Osteocyte (in vitro differentiated cells): ENCODE data around the gene RP9. TPM values are rescaled to one million over a fixed set of nuclear protein-coding genes. Genes with fewer than 3 reads are reported as not detected.

Experiments used
- DNase-seq: peaks from one replicate; pipeline ENCODE4 v3.0.0; 2021; ENCODE audit warnings: mixed read lengths; ENCODE audit not compliant: unreplicated experiment; ENCODE audit errors: extremely low spot score
- H3K27ac Mint-ChIP-seq: one replicate; pipeline ENCODE4 v1.8.0; 2021; ENCODE audit warnings: mild to moderate bottlenecking, mixed read lengths; ENCODE audit not compliant: unreplicated experiment
- H3K27me3 Mint-ChIP-seq: one replicate; pipeline ENCODE4 v1.8.0; 2021; ENCODE audit warnings: mixed read lengths; ENCODE audit not compliant: unreplicated experiment
- H3K36me3 Mint-ChIP-seq: one replicate; pipeline ENCODE4 v1.8.0; 2021; ENCODE audit warnings: mixed read lengths; ENCODE audit not compliant: unreplicated experiment
- H3K4me1 Mint-ChIP-seq: one replicate; pipeline ENCODE4 v1.8.0; 2021; ENCODE audit warnings: mixed read lengths; ENCODE audit not compliant: unreplicated experiment
- H3K4me3 Mint-ChIP-seq: one replicate; pipeline ENCODE4 v1.8.0; 2021; ENCODE audit warnings: mild to moderate bottlenecking, moderate library complexity, mixed read lengths; ENCODE audit not compliant: unreplicated experiment
- H3K9me3 Mint-ChIP-seq: one replicate; pipeline ENCODE4 v1.8.0; 2021; ENCODE audit warnings: mixed read lengths; ENCODE audit not compliant: unreplicated experiment
- total RNA-seq: library from RNA; stranded (reverse); gene quantifications from 2 replicates; pipeline ENCODE4 v1.2.1, GENCODE V29; 2021
- TF ChIP-seq, protein P1 (sequence below): fragments of 200-600 bp; sonication (generic); IDR thresholded peaks from 2 replicates; pipeline ENCODE4 v1.5.0; 2021; ENCODE audit warnings: antibody characterized with exemption, mild to moderate bottlenecking, moderate library complexity

Gene RP9
- total RNA-seq, 1 donor from 2014 or later = 18.9 TPM

DNA sequence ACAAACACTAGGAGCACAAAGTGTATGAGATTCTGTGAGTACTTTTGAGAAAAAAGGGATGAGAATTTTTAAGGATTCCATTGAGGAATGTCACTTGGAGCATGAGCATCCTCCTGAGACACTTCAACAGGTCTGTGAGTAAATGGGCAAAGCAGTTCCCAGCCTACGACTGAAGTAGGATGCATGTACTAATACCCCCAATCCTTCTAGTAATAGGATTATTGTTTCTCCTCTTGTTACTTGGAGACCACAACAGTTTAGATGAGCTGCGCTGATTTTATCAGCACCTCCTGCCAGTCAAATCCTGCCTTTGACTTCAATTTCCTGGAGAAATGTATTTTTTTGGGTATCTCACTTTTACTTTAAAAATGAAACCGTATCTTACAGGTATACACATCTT is 21.0 kb upstream of the RP9 start:
- Mint-ChIP-seq H3K4me3 (peak overlapping the region; percentile 90), H3K27me3 (peaks cover 5% of the 10 kb centered on the region), H3K9me3 (peaks cover under 1% of the 10 kb centered on the region), H3K27ac (peak overlapping the region; percentile 85), H3K4me1 (peaks cover 18% of the 10 kb centered on the region), H3K36me3 (peaks cover 2% of the 10 kb centered on the region)
- DNase-seq = no peak
- TF ChIP-seq, protein P1, sequence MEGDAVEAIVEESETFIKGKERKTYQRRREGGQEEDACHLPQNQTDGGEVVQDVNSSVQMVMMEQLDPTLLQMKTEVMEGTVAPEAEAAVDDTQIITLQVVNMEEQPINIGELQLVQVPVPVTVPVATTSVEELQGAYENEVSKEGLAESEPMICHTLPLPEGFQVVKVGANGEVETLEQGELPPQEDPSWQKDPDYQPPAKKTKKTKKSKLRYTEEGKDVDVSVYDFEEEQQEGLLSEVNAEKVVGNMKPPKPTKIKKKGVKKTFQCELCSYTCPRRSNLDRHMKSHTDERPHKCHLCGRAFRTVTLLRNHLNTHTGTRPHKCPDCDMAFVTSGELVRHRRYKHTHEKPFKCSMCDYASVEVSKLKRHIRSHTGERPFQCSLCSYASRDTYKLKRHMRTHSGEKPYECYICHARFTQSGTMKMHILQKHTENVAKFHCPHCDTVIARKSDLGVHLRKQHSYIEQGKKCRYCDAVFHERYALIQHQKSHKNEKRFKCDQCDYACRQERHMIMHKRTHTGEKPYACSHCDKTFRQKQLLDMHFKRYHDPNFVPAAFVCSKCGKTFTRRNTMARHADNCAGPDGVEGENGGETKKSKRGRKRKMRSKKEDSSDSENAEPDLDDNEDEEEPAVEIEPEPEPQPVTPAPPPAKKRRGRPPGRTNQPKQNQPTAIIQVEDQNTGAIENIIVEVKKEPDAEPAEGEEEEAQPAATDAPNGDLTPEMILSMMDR = no peak

DNA sequence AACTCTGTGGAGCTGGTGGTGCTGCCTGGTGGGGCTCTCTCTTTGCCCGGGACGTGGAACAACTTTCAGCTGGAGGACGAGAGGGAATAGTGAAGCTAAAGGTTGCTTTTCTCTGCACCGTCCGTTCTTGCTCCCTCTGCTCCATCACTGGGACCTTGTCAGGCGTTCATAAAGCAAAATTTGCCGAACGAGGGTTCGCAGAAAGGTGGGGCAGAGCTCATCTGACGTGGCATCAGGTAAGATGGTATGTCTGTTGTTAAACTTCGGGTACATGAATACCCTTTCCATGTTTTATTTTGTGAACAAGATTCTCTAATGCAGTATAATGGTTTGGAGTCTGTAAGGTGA is 20.6 kb upstream of the RP9 start:
- DNase-seq = no peak
- peaks cover 18% of the 10 kb centered on the region for H3K4me1 Mint-ChIP-seq
- peak overlapping the region; percentile 90 for H3K4me3 Mint-ChIP-seq
- H3K27me3 Mint-ChIP-seq = peaks cover 5% of the 10 kb centered on the region
- peak overlapping the region; percentile 85 for H3K27ac Mint-ChIP-seq
- H3K9me3 Mint-ChIP-seq = no peaks in the 10 kb centered on the region
- H3K36me3 Mint-ChIP-seq = peaks cover 2% of the 10 kb centered on the region
- TF ChIP-seq, protein P1 = no peak

DNA sequence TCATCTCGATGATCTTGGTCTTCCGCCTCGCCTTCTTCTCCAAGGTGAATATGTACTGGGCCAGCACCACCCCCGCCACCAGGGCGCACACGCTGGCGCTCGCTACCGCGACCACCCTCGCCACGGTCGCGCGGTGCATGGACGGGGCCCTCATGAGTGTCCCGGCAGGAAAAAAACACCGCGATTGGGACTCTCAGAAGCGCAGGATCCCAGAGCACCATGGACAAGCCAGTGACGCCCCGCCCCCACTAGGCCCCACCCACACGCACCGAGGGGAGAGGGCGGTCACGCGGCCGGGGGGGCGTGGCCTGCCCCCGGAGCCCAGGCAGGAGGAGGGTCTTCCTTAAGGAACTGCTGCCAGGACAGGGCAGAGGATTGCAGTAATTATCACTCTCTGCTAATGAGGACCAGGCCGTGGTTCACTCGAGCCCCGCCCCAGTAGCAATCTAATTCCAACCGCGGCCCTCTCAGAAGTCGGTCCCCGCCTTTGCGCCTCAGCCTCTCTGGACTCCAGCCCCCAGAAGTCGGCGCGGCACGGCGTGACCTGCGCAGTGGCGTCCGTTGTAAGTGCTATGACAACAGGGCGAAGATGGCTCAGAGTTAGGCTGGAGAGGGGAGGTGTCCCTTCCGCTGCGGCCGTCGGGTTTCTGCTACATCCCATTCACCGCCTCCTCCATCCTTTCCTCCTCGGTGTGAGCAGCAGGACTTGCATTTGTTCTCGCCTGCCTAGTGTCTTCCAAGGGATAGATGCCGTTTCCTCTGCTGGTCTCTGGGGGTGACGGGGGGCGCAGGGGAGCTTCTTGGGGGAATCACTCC is 20.0 kb upstream of the RP9 start, which contains the start of gene BBS9:
TSS of gene BBS9 (plus strand) at position 575 of the 816 bp plus-strand sequence. CDS start 16,689 bp downstream, outside the sequence.
- DNase-seq = peak; percentile 96
- Mint-ChIP-seq H3K27me3 (peaks cover 5% of the 10 kb centered on the region), H3K4me1 (peaks cover 18% of the 10 kb centered on the region), H3K4me3 (peak within 1 kb of the TSS; percentile 90), H3K36me3 (no peaks in the 10 kb centered on the region), H3K9me3 (no peaks in the 10 kb centered on the region), H3K27ac (peak within 1 kb of the TSS; percentile 85)
- TF ChIP-seq, protein P1 = no peak

DNA sequence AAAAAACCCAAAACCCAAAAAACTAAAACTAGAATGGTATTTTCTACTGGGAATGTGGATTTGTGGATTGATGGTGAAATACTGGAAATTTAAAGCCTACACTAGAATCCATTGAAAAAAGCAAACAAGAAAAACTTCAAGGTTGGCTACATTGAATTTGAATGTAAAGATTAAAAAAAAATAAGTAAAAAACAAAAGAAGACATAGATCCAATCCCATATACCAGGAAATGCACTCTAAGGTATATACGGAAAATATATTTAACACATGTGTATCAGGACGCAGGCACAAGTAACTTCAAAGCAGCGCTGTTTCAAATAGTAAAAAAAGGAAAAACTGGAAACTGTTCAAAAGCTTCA is 19.4 kb upstream of the RP9 start:
- H3K4me3 Mint-ChIP-seq = peak overlapping the region; percentile 90
- DNase-seq = no peak
- TF ChIP-seq, protein P1 = no peak
- no peaks in the 10 kb centered on the region for H3K9me3 Mint-ChIP-seq
- peak overlapping the region; percentile 85 for H3K27ac Mint-ChIP-seq
- H3K36me3 Mint-ChIP-seq = no peaks in the 10 kb centered on the region
- peaks cover 18% of the 10 kb centered on the region for H3K4me1 Mint-ChIP-seq
- peaks cover 5% of the 10 kb centered on the region for H3K27me3 Mint-ChIP-seq

DNA sequence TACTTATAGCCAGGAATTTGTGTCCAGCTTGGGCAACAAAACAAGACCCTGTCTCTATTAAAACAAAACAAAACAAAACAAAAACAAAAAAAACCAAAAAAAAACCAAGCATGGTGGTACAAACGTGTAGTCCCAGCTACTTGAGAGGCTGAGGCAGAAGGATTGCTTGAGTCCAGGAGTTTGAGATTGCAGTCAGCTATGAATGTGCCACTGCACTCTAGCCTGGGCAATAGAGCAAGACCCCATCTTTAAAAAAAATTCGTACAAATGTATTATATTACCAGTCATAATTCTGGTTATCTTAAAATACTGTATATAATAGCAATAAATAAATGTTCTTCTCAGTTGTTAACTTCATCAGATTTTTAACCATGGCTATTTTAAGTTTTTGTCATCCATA is 17.9 kb upstream of the RP9 start:
- Mint-ChIP-seq H3K27ac (no peak overlapping the region), H3K4me1 (peaks cover 18% of the 10 kb centered on the region), H3K9me3 (no peaks in the 10 kb centered on the region), H3K27me3 (peaks cover 6% of the 10 kb centered on the region), H3K4me3 (no peak overlapping the region), H3K36me3 (no peaks in the 10 kb centered on the region)
- no peak for DNase-seq
- TF ChIP-seq, protein P1 = no peak
